Measurements from ENCODE around the gene CPNE2.

GRCh38 chr16:57081744-57082143, 10.6 kb upstream of the CPNE2 start:
- TF ChIP-seq CTCF (IDR thresholded peaks at IDR 0.05) (no peak), EP300 (IDR thresholded peaks at IDR 0.05) (no peak)

Measured in ovary (tissue), 3 donors.